ENCODE results near the gene TMEM131. TPM values are rescaled to one million over a fixed set of nuclear protein-coding genes. Genes with fewer than 3 reads are reported as not detected.
"Not testable (repeated sequence)": the region's sequence is repeated elsewhere in the genome, so short reads cannot be mapped to it uniquely, and the experiment has no call there.

Gene TMEM131
- total RNA-seq, 2 experiments from 2014 or later, result 41.1 to 44.6 TPM

DNA sequence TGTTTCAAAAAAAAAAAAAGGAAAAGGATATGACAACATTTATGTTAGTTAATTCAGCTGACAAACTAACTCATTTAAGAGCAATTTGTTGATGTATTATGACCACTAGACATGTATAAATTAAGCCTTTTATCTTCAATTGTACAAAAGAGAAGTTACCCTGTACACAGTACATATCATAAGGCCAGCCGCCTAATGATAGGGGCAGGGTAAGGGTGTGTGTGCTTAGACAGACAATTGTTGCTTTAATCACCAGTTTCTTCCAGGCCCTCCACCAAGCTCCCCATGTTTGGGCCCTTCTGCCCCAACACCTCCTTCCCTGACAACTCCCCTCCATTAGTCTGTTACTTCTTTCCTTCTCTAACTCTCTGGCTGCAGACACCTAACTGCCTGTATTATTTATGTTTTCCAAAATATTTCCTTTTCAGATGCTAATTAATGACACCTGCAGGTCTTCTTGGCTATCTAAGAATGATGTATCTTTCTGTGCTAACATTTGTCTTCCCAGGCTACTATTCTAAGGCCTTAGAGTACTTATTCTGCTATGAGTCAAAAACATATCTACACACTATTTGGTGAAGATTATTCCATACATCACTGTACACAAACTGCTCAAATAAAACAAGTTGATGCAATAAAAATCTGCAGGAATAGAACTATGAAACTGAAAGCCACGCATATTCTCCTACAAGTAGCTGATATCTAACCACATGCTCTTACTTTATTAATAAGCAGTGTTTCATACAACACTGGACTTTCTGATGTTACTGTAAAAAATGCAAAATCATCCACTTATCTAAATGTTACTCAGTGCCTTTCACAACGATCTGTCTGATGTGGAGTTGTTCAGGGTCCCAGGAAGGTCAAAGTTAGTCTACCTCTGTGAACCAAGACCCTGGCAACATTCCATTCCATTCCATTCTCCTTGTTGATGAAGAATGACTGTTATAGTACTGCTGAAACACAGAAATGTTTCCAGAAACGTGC, 26.4 kb downstream of the TMEM131 start:
- DNase-seq (no peak), ATAC-seq (ENCODE audit: low read depth) (no peak)
- no peaks in the 10 kb centered on the region for H3K27me3 Mint-ChIP-seq
- H3K9me3 Mint-ChIP-seq, result peaks cover 14% of the 10 kb centered on the region
- peaks cover 25% of the 10 kb centered on the region for H3K36me3 Mint-ChIP-seq
- POLR2A ChIA-PET, result interaction anchor here (1.0 kb wide), 1 partner anchor 12 kb away, joined by 3 read pairs; no protein-coding TSS in a partner anchor
- peaks cover 17% of the 10 kb centered on the region for H3K4me1 Mint-ChIP-seq
- H3K27ac Mint-ChIP-seq, result no peak overlapping the region
- no peak overlapping the region for H3K4me3 Mint-ChIP-seq

DNA sequence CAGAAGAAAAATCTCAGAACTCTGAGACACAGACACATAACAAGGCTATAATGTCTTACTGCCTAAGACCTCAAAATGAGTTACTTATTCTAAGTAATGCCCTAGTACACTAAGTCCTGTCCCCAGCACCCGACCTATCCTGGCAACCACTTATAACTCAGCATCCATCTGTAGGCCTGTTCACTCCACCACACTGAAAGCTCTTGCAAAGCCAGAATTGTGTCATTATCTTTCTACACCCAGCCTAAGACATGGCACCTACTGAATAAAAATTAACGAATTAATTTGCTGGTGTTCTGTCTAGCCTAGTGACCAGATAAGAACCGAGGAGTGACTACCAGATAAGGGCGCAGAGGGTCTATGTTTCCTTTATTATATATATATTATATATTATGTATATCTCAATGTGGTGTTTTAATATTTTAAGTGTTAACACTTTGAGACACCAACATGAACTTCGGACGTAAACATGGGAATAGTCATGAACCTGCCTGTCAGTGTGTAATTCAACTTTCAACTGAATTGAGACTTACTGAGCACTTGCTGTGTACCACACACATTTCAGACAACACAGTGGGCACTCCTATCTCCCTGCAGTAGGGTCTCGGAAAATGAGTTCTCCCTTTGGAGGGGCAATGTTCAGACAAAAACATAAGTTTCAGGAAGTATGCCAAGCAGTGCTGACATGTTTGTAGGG, 27.7 kb downstream of the TMEM131 start:
- Mint-ChIP-seq H3K27ac (no peak overlapping the region), H3K36me3 (peaks cover 15% of the 10 kb centered on the region), H3K4me1 (peaks cover 17% of the 10 kb centered on the region), H3K9me3 (peaks cover 8% of the 10 kb centered on the region), H3K27me3 (no peaks in the 10 kb centered on the region), H3K4me3 (no peak overlapping the region)
- DNase-seq, result no peak
- POLR2A ChIA-PET, result no interaction called here
- ATAC-seq (ENCODE audit: low read depth), result no peak

DNA sequence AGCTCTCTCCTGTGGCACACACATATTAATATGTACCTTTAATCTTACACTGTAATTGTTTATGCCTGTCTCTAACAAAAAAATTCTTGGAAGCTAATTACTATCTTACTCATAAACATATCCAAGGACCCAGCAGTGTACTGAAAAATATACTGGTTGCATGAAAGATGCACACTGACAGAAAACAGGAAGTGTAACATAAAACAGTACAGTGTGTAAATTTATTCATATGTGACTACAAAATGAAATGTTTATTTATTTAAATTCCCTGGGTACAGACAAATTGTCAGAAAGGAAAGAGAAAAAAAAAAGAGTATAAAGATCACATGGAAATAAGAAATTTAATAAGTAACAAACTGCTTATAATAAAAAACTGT, 28.5 kb downstream of the TMEM131 start:
- Mint-ChIP-seq H3K4me1 (peaks cover 18% of the 10 kb centered on the region), H3K36me3 (peaks cover 13% of the 10 kb centered on the region), H3K27ac (no peak overlapping the region), H3K9me3 (peaks cover 6% of the 10 kb centered on the region), H3K4me3 (no peak overlapping the region), H3K27me3 (no peaks in the 10 kb centered on the region)
- ATAC-seq (ENCODE audit: low read depth) (no peak), DNase-seq (no peak)
- POLR2A ChIA-PET, result no interaction called here

DNA sequence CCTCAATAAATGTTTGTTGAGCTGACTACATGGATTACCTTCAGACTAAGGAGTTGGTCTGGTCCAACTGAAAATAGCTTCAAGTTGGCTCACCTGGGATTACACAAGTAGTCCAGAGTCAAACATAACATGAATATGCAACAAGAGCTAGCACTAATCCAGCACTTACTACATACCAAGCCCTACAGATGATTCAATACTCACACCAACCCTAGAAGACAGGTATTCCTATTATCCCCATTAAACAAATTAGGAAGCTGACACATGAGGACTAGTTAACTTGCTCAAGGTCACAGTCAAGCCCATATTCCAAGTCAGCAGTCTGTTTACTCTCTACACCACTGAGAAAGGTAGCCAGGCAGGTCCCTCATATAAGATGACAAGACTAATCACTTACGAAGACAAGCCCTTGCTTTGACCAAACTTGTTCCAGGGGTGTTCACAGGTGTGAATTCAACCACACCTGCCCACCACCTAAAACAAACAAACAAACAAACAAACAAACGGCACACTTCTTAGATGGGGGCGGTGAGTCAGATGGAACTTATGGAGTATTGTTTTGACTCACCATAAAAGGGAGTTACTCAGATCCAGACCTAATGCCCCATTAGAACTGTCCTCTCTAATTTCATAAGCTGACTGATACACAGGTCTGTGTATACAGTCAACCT, 29.1 kb downstream of the TMEM131 start:
- Mint-ChIP-seq H3K9me3 (peaks cover 6% of the 10 kb centered on the region), H3K27ac (no peak overlapping the region), H3K36me3 (peaks cover 9% of the 10 kb centered on the region), H3K4me1 (peaks cover 18% of the 10 kb centered on the region), H3K27me3 (no peaks in the 10 kb centered on the region), H3K4me3 (no peak overlapping the region)
- no peak for ATAC-seq (ENCODE audit: low read depth)
- no peak for DNase-seq
- POLR2A ChIA-PET, result no interaction called here

DNA sequence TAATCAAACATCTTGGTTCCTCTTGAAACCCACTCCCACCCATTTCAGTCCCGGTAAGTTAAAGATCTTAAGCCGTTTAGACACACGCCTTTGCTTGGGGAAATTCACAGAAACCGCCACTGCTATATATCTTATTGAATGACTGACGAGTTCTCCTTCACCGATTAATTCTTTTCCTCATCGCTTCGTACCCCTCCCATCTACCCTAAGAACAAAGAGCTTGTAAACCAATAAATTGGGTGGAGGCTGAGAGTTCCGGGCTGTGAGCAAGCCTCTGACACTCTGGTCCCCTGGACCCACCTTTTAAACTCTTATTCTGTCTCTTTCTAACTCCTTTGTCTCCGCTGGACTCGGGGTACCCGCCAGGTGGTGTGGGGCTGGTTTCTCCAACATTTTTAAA, 30.6 kb downstream of the TMEM131 start:
- peaks cover 14% of the 10 kb centered on the region for H3K4me1 Mint-ChIP-seq
- H3K27me3 Mint-ChIP-seq, result no peaks in the 10 kb centered on the region
- POLR2A ChIA-PET, result no interaction called here
- DNase-seq, result no peak
- ATAC-seq (ENCODE audit: low read depth), result no peak
- H3K27ac Mint-ChIP-seq, result no peak overlapping the region
- H3K4me3 Mint-ChIP-seq, result no peak overlapping the region
- H3K9me3 Mint-ChIP-seq, result peaks cover under 1% of the 10 kb centered on the region
- H3K36me3 Mint-ChIP-seq, result peaks cover 4% of the 10 kb centered on the region

DNA sequence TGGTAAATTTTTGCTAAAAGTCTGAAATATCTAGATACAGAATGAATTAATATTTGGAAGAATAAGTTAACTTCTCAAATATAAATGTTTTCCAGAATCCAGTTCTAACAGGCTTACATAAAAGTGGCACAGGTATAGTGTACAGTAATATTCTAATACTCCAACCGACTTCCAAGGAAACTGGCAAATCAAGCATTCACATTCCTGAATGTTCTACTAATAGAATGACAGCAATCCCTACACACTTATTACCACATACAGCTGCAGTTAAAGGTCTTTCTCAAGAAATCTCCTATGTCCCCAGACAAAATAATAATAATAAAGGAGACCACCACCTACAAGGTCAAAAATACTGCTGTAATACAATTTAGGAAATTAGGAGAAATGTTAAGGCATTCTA, 31.9 kb downstream of the TMEM131 start:
- Mint-ChIP-seq H3K9me3 (no peaks in the 10 kb centered on the region), H3K4me1 (peaks cover 5% of the 10 kb centered on the region), H3K4me3 (no peak overlapping the region), H3K27me3 (no peaks in the 10 kb centered on the region), H3K27ac (no peak overlapping the region), H3K36me3 (peaks cover 2% of the 10 kb centered on the region)
- POLR2A ChIA-PET, result no interaction called here
- ATAC-seq (ENCODE audit: low read depth), result no peak
- no peak for DNase-seq

DNA sequence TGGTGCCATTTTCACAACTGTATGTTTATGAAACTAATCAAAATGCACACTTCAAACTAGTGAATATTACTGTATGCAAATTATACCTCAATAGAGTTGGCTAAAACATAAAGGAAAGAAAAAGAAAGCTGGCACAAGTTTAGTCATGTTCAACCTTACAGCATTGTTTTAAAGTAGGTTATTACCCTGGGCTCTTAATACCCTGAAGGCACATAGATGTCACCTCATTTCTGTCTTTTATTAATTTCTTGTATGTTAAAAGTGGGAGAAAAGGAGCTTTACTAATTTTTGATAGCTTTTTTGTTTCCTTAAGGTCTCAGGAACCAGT, 32.7 kb downstream of the TMEM131 start:
- no peak overlapping the region for H3K27ac Mint-ChIP-seq
- peaks cover 7% of the 10 kb centered on the region for H3K36me3 Mint-ChIP-seq
- peaks cover 6% of the 10 kb centered on the region for H3K4me1 Mint-ChIP-seq
- no peaks in the 10 kb centered on the region for H3K27me3 Mint-ChIP-seq
- POLR2A ChIA-PET, result no interaction called here
- DNase-seq (no peak), ATAC-seq (ENCODE audit: low read depth) (no peak)
- no peaks in the 10 kb centered on the region for H3K9me3 Mint-ChIP-seq
- no peak overlapping the region for H3K4me3 Mint-ChIP-seq

DNA sequence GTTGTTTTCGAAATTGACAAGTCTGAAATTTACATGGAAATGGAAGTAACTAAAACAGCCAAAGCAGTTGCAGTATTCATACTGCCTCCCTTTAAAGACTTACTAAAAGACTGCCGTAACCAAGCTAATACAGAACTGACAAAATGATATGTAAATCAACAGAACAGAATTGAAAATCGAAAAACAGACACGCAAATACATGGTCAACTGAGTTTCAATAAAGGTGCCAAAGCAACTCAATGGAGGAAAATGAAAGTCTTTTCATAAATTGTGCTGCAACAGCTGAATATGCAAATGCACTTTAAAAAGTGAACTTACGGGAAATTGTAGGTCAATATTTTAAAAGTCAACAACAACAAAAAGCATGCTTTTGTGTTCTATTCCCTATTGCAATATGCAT, 34.2 kb downstream of the TMEM131 start:
- ATAC-seq (ENCODE audit: low read depth) (no peak), DNase-seq (no peak)
- no peaks in the 10 kb centered on the region for H3K27me3 Mint-ChIP-seq
- H3K9me3 Mint-ChIP-seq, result no peaks in the 10 kb centered on the region
- POLR2A ChIA-PET, result no interaction called here
- H3K27ac Mint-ChIP-seq, result no peak overlapping the region
- peaks cover 12% of the 10 kb centered on the region for H3K4me1 Mint-ChIP-seq
- H3K4me3 Mint-ChIP-seq, result no peak overlapping the region
- H3K36me3 Mint-ChIP-seq, result peaks cover 7% of the 10 kb centered on the region

DNA sequence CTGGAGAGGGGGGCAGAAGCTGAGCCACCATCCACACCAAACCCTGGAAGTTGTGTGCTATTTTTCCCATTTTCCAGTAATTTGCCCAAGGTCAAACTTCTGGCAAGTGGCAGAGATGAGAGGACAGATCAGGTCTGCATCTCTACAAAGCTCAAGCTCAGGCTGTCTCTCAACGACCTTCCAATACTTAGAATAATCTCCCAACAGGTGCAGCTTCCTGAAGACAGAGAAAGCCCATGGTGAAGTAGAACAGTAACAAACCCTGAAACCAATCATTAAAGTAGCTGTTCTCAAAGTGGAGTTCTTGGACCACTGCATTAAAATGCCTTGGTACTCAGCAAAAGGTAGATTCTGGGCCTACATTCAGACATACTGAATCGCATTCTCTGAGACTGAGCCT, 37.6 kb downstream of the TMEM131 start:
- no peak for ATAC-seq (ENCODE audit: low read depth)
- Mint-ChIP-seq H3K4me3 (no peak overlapping the region), H3K4me1 (peaks cover 24% of the 10 kb centered on the region), H3K9me3 (no peaks in the 10 kb centered on the region), H3K36me3 (peaks cover 12% of the 10 kb centered on the region), H3K27me3 (no peaks in the 10 kb centered on the region), H3K27ac (no peak overlapping the region)
- POLR2A ChIA-PET, result interaction anchor here (1.0 kb wide), 1 partner anchor 11 kb away, joined by 3 read pairs; no protein-coding TSS in a partner anchor
- no peak for DNase-seq

DNA sequence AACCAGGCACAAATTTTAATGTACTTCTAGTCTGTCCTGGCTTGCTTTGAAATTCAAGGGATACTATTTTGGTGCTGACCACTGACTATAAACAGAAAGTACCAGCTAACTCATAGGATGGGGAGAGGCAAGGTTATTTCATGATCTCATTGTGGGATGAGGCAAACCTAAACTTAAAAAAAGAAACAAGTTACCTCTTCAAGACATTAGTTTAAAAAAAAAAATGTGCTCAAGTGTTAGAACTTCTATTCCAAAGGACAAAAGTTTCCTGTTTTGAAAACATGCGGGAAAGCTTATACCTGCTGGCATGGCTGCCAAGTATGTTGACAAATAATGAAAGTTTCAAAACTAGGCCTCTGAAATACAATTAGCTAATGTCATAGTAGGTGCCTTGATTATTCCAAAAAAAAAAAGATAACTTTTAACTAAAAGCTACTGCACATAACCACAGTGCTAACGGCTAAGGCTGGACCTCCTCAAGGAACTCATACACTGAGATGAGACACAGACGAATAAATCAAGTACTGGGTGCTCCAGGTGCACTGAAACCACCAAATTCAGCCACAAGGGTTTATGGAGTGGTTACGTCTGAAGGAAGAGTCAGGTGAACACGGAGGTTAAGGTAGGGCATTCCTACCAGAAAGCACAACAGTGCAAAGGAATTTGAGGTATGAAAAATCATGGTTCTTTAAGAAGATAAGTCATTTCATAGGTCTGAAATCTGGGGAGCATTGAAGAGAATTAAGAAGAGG, 38.1 kb downstream of the TMEM131 start:
- H3K27ac Mint-ChIP-seq, result no peak overlapping the region

DNA sequence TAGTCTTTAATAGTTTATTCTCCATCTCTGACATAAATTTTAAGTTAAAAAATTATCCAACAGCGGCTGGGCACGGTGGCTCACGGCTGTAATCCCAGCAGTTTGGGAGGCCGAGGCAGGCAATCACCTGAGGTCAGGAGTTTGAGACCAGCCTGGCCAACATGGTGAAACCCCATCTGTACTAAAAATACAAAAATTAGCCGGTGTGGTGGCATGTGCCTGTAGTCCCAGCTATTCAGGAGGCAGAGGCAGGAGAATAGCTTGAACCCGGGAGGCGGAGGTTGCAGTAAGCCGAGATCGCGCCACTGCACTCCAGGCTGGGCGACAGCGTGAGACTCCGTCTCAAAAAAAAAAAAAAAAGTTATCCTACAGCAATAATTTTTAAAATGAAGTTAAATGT, 39.0 kb downstream of the TMEM131 start:
- Mint-ChIP-seq H3K36me3 (peaks cover 16% of the 10 kb centered on the region), H3K4me1 (peaks cover 24% of the 10 kb centered on the region)
- H3K27ac Mint-ChIP-seq; ATAC-seq (ENCODE audit: low read depth); POLR2A ChIA-PET; H3K27me3 Mint-ChIP-seq; DNase-seq; H3K4me3 Mint-ChIP-seq; H3K9me3 Mint-ChIP-seq: not testable (repeated sequence)

More for the DNA sequence above, 38.1 kb downstream of the TMEM131 start:
- Mint-ChIP-seq H3K4me3 (peak overlapping the region; percentile 14), H3K36me3 (peaks cover 12% of the 10 kb centered on the region), H3K27me3 (no peaks in the 10 kb centered on the region), H3K4me1 (peaks cover 25% of the 10 kb centered on the region), H3K9me3 (no peaks in the 10 kb centered on the region)
- ATAC-seq (ENCODE audit: low read depth), result no peak
- POLR2A ChIA-PET, result interaction anchor here (1.0 kb wide), 1 partner anchor 12 kb away, joined by 3 read pairs; no protein-coding TSS in a partner anchor
- DNase-seq, result no peak

DNA sequence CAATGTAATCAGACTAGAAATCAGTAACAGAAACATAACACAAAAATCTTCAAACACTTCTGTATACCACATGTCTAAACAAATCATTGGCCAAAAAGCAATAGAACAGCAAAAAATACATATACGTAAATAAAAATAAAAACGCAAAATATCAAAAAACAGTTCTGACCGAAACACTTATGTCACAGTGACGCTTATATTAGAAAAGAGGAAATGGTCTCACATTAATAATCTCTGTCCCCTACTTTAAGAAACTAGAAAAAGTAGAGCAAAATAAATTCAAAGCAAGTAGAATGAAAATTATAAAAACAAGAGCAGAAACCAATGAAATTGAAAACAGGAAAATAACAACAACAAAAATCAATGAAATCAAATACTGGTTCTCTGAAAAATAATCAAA, 41.9 kb downstream of the TMEM131 start:
- Mint-ChIP-seq H3K27ac (no peak overlapping the region), H3K4me3 (no peak overlapping the region), H3K36me3 (peaks cover 23% of the 10 kb centered on the region), H3K27me3 (no peaks in the 10 kb centered on the region), H3K9me3 (peaks cover 3% of the 10 kb centered on the region), H3K4me1 (peaks cover 29% of the 10 kb centered on the region)
- ATAC-seq (ENCODE audit: low read depth) (no peak), DNase-seq (no peak)
- POLR2A ChIA-PET, result no interaction called here

DNA sequence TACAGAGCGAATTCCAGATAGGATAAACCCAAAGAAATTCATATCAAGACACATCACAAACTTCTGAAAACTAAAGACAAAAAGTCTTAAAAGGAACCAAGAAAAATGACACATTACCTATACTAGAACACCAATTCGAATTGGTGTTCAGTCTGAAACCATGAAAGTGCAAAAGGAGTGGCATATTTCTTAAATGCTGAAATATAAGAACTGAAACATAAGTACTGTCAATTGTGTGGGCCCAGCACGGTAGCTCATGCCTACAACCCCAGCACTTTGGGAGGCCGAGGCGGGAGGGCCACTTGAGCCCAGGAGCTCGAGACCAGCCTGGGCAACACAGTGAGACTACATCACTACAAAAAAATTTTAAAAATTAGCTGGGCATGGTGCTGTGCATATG, 43.4 kb downstream of the TMEM131 start:
- Mint-ChIP-seq H3K4me3 (no peak overlapping the region), H3K4me1 (peaks cover 26% of the 10 kb centered on the region), H3K36me3 (peaks cover 21% of the 10 kb centered on the region), H3K27ac (no peak overlapping the region), H3K9me3 (peaks cover 3% of the 10 kb centered on the region), H3K27me3 (no peaks in the 10 kb centered on the region)
- ATAC-seq (ENCODE audit: low read depth) (no peak), DNase-seq (no peak)
- POLR2A ChIA-PET, result no interaction called here

All from activated naive CD8-positive, alpha-beta T cell treated with anti-CD3 and anti-CD28 coated beads, Interleukin-2, amount 10 ng/mL, durations not matched to agents 7 days and 5 days (primary cell).